HL-60/S4 treated with retinoic acid at 250 ng/mL for 4 days and 3 days (cell line): ENCODE measurements around the gene F8.

Experiments used
- in situ Hi-C: fragments of 300-500 bp; cut with MboI; formaldehyde crosslinking; loops from 2 replicates; pipeline ENCODE4 v1.7.0; 2022; ENCODE audit warnings: low sequenced_read_pairs

Gene F8

DNA sequence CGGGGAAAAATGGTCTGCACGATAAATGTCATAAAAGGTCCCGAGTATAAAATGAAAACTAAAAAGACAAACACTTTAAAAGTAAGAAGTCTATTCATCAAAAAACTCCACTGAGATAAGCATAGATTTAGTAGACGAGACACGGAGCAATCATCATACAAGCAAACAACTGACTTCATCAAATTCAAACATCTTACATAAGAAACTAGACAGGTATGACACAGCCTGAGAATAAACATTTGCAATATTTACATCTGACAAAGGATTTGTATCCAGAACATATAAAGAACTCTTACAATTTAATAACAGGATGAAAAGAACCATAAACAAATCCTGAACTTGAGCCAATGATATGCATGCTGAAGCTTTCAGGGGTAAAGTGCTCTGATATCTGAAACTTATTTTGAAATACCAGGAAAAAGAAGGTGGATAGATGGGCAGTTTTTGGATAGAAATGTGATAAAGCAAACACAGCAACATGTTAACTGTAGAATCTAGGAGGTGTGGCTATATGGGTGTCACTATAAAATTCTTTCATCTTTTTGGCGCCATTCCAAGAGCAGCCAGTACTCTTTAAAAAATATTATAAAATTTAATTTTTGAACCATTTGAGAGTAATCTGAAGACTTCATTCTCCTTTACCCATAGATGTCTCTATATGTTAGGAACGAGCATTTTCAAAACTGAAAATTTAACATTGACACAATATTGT lies 229.3 kb downstream of the F8 start:
- in situ Hi-C loops = no loop called here

DNA sequence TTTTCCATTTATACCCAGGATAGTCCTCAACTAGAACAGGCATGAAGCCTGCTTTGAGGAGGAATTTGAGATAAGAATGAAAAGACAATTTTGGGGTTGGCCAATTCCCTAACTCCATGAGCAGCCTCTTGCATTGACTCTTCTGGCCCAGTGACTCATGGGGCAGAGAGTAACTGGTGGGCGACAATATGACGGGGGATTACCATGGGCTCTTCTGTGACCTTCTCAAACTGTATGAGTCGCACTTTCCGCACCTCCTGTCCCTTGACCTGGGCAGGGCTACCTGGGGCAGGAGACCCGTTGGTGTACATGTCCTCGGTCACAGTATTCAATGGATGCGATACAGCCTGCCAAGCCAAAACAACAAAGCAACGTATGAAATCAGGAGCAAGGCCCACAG lies 230.6 kb downstream of the F8 start:
- in situ Hi-C loops = no loop called here

DNA sequence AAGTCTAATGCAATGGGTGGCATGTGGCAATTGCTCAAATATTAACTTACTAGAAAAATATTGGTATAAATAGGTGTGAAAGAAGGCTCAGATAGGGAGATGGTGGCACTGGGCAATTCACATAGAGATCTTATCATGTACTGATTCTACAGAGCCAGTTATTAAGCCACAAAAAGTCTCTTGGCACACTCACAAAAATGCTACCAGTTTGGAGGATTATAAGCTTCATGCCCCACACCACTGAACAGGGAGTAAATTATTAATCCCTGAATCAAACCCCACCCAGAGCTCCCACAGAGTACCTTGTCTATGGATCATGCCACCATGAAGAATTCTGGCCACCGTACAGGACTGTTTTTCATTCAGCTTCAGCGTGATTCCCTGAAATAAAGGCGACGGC lies 231.1 kb downstream of the F8 start:
- in situ Hi-C loops = no loop called here
